ENCODE results near the gene UVRAG.
"Not testable (repeated sequence)": the region's sequence is repeated elsewhere in the genome, so short reads cannot be mapped to it uniquely, and the experiment has no call there.

The UVRAG gene

GRCh38 chr11:75919525-75919924, 104.5 kb downstream of the UVRAG start:
- Histone ChIP-seq H3K4me3 (ENCODE audit: low read depth in 1 of 5, low read length in 5 of 5) (no peak overlapping the region), H3K27ac (ENCODE audit: low read depth, low read length) (peak overlapping the region; percentile 76), H3K27me3 (ENCODE audit: control insufficient read depth in 5 of 5, insufficient read depth in 4 of 5, low read length in 5 of 5) (no peaks in the 10 kb centered on the region), H3K9ac (ENCODE audit: low read length in 5 of 5) (peak overlapping the region in 2 of 5 donors; percentile 60 to 66), H3K36me3 (ENCODE audit: control insufficient read depth in 5 of 5, insufficient read depth in 5 of 5, low read length in 5 of 5) (peaks cover 0 to 13% (median 0%) of the 10 kb centered on the region in 5 donors), H3K9me3 (ENCODE audit: control insufficient read depth in 5 of 5, low read length in 5 of 5) (no peaks in the 10 kb centered on the region), H3K4me1 (ENCODE audit: control insufficient read depth in 5 of 5, insufficient read depth in 5 of 5, low read length in 5 of 5) (peaks cover 5 to 32% (median 30%) of the 10 kb centered on the region in 5 donors)

DNA sequence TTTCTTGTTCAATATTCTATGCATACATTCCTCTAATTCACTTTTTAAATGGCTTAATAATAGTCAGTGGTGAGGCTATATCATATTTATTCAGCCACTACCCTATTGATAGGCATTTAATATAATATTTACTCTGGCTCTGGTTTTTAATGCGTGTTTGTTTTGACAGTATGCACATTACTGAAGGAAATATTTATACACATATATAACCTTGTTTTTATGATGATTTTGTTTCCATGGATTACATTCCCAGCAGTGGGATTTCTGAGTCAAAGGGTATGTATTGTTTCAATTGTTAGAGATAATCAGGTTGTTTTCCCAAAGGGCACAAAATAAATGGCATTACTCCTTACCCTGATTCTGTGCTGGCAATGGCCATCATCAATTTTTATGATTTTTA, 105.8 kb downstream of the UVRAG start:
- Histone ChIP-seq H3K4me1 (ENCODE audit: control insufficient read depth in 5 of 5, insufficient read depth in 5 of 5, low read length in 5 of 5) (peaks cover 9 to 46% (median 41%) of the 10 kb centered on the region in 5 donors), H3K4me3 (ENCODE audit: low read depth in 1 of 5, low read length in 5 of 5) (no peak overlapping the region), H3K9ac (ENCODE audit: low read length in 5 of 5) (no peak overlapping the region), H3K9me3 (ENCODE audit: control insufficient read depth in 5 of 5, low read length in 5 of 5) (no peaks in the 10 kb centered on the region), H3K27me3 (ENCODE audit: control insufficient read depth in 5 of 5, insufficient read depth in 4 of 5, low read length in 5 of 5) (no peaks in the 10 kb centered on the region), H3K27ac (ENCODE audit: low read depth, low read length) (peak overlapping the region; percentile 78), H3K36me3 (ENCODE audit: control insufficient read depth in 5 of 5, insufficient read depth in 5 of 5, low read length in 5 of 5) (peaks cover 0 to 13% (median 0%) of the 10 kb centered on the region in 5 donors)

- no peaks in the 10 kb centered on the region for H3K9me3 ChIP-seq (ENCODE audit: control insufficient read depth in 5 of 5, low read length in 5 of 5)
- H3K9ac ChIP-seq (ENCODE audit: low read length in 5 of 5): no peak overlapping the region
- no peak overlapping the region for H3K4me3 ChIP-seq (ENCODE audit: low read depth in 1 of 5, low read length in 5 of 5)
- peaks cover 9 to 53% (median 41%) of the 10 kb centered on the region in 5 donors for H3K4me1 ChIP-seq (ENCODE audit: control insufficient read depth in 5 of 5, insufficient read depth in 5 of 5, low read length in 5 of 5)
- peak overlapping the region; percentile 13 for H3K27ac ChIP-seq (ENCODE audit: low read depth, low read length)
- no peaks in the 10 kb centered on the region for H3K27me3 ChIP-seq (ENCODE audit: control insufficient read depth in 5 of 5, insufficient read depth in 4 of 5, low read length in 5 of 5)
- peaks cover 0 to 7% (median 0%) of the 10 kb centered on the region in 5 donors for H3K36me3 ChIP-seq (ENCODE audit: control insufficient read depth in 5 of 5, insufficient read depth in 5 of 5, low read length in 5 of 5)
Observed at GRCh38 chr11:75921808-75922207, 106.8 kb downstream of the UVRAG start.

GRCh38 chr11:75924966-75925784, 110.2 kb downstream of the UVRAG start:
- Histone ChIP-seq H3K4me1 (ENCODE audit: control insufficient read depth in 5 of 5, insufficient read depth in 5 of 5, low read length in 5 of 5) (peaks cover 4 to 34% (median 28%) of the 10 kb centered on the region in 5 donors), H3K27ac (ENCODE audit: low read depth, low read length) (peak overlapping the region; percentile 45), H3K4me3 (ENCODE audit: low read depth in 1 of 5, low read length in 5 of 5) (peak overlapping the region in 1 of 5 donors; percentile 25)

DNA sequence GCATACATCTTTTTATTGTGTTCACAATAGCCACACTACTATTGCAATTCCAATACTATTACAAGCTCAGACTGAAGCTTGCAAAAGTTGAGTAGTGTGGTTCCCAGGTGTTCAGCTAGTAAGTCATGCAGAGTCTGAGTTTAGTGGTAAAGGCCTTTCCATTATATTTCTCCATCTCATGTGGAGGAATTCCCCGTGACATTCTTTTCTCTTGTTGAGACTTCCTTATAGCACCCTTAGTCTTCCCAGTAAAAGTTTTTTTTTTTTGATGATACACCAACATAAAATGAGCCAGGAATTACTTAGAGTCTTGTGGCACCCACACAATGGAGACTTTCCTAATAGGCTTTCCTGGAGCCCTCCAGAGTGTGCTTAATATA, 110.8 kb downstream of the UVRAG start:
- Histone ChIP-seq H3K4me3 (ENCODE audit: low read depth in 1 of 5, low read length in 5 of 5) (peak overlapping the region in 1 of 5 donors; percentile 25), H3K27ac (ENCODE audit: low read depth, low read length) (peak overlapping the region; percentile 45), H3K27me3 (ENCODE audit: control insufficient read depth in 5 of 5, insufficient read depth in 4 of 5, low read length in 5 of 5) (no peaks in the 10 kb centered on the region), H3K9ac (ENCODE audit: low read length in 5 of 5) (no peak overlapping the region), H3K4me1 (ENCODE audit: control insufficient read depth in 5 of 5, insufficient read depth in 5 of 5, low read length in 5 of 5) (peaks cover 4 to 28% (median 22%) of the 10 kb centered on the region in 5 donors), H3K36me3 (ENCODE audit: control insufficient read depth in 5 of 5, insufficient read depth in 5 of 5, low read length in 5 of 5) (no peaks in the 10 kb centered on the region), H3K9me3 (ENCODE audit: control insufficient read depth in 5 of 5, low read length in 5 of 5) (no peaks in the 10 kb centered on the region)

More at GRCh38 chr11:75924966-75925784, 110.2 kb downstream of the UVRAG start:
- Histone ChIP-seq H3K9me3 (ENCODE audit: control insufficient read depth in 5 of 5, low read length in 5 of 5) (no peaks in the 10 kb centered on the region), H3K36me3 (ENCODE audit: control insufficient read depth in 5 of 5, insufficient read depth in 5 of 5, low read length in 5 of 5) (no peaks in the 10 kb centered on the region), H3K27me3 (ENCODE audit: control insufficient read depth in 5 of 5, insufficient read depth in 4 of 5, low read length in 5 of 5) (no peaks in the 10 kb centered on the region), H3K9ac (ENCODE audit: low read length in 5 of 5) (peak overlapping the region in 1 of 5 donors; percentile 0)

GRCh38 chr11:75929706-75930105, 114.7 kb downstream of the UVRAG start:
- Histone ChIP-seq H3K27me3 (ENCODE audit: control insufficient read depth in 5 of 5, insufficient read depth in 4 of 5, low read length in 5 of 5) (no peaks in the 10 kb centered on the region), H3K4me3 (ENCODE audit: low read depth in 1 of 5, low read length in 5 of 5) (no peak overlapping the region), H3K27ac (ENCODE audit: low read depth, low read length) (no peak overlapping the region), H3K9me3 (ENCODE audit: control insufficient read depth in 5 of 5, low read length in 5 of 5) (no peaks in the 10 kb centered on the region), H3K9ac (ENCODE audit: low read length in 5 of 5) (no peak overlapping the region), H3K36me3 (ENCODE audit: control insufficient read depth in 5 of 5, insufficient read depth in 5 of 5, low read length in 5 of 5) (no peaks in the 10 kb centered on the region), H3K4me1 (ENCODE audit: control insufficient read depth in 5 of 5, insufficient read depth in 5 of 5, low read length in 5 of 5) (peaks cover 4 to 19% (median 14%) of the 10 kb centered on the region in 5 donors)

GRCh38 chr11:75930534-75930933, 115.5 kb downstream of the UVRAG start:
- peaks cover 2 to 10% (median 6%) of the 10 kb centered on the region in 5 donors for H3K4me1 ChIP-seq (ENCODE audit: control insufficient read depth in 5 of 5, insufficient read depth in 5 of 5, low read length in 5 of 5)
- no peaks in the 10 kb centered on the region for H3K27me3 ChIP-seq (ENCODE audit: control insufficient read depth in 5 of 5, insufficient read depth in 4 of 5, low read length in 5 of 5)
- no peak overlapping the region for H3K4me3 ChIP-seq (ENCODE audit: low read depth in 1 of 5, low read length in 5 of 5)
- H3K9ac ChIP-seq (ENCODE audit: low read length in 5 of 5): no peak overlapping the region
- H3K36me3 ChIP-seq (ENCODE audit: control insufficient read depth in 5 of 5, insufficient read depth in 5 of 5, low read length in 5 of 5): no peaks in the 10 kb centered on the region
- H3K9me3 ChIP-seq (ENCODE audit: control insufficient read depth in 5 of 5, low read length in 5 of 5): no peaks in the 10 kb centered on the region
- no peak overlapping the region for H3K27ac ChIP-seq (ENCODE audit: low read depth, low read length)

- no peak overlapping the region for H3K9ac ChIP-seq (ENCODE audit: low read length in 5 of 5)
- no peaks in the 10 kb centered on the region for H3K9me3 ChIP-seq (ENCODE audit: control insufficient read depth in 5 of 5, low read length in 5 of 5)
- no peaks in the 10 kb centered on the region for H3K27me3 ChIP-seq (ENCODE audit: control insufficient read depth in 5 of 5, insufficient read depth in 4 of 5, low read length in 5 of 5)
- H3K4me3 ChIP-seq (ENCODE audit: low read depth in 1 of 5, low read length in 5 of 5): no peak overlapping the region
- no peaks in the 10 kb centered on the region for H3K36me3 ChIP-seq (ENCODE audit: control insufficient read depth in 5 of 5, insufficient read depth in 5 of 5, low read length in 5 of 5)
- H3K4me1 ChIP-seq (ENCODE audit: control insufficient read depth in 5 of 5, insufficient read depth in 5 of 5, low read length in 5 of 5): peaks cover 0 to 5% (median under 1%) of the 10 kb centered on the region in 5 donors
- H3K27ac ChIP-seq (ENCODE audit: low read depth, low read length): no peak overlapping the region
Observed at GRCh38 chr11:75931124-75931523, 116.1 kb downstream of the UVRAG start.

DNA sequence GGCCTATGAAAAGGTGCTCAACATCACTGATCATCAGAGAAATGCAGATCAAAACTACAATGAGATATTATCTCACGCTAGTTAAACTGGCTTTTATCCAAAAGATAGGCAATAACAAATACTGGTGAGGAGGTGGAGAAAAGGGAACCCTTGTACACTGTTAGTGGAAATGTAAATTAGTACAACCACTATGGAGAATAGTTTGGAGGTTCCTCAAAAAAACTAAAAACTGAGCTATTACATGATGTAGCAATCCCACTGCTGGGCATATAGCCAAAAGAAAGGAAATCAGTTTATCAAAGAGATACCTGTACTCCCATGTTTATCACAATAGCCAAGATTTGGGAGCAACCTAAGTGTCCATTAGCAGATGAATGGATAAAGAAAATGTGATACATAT, 118.7 kb downstream of the UVRAG start:
- H3K36me3 ChIP-seq (ENCODE audit: control insufficient read depth in 5 of 5, insufficient read depth in 5 of 5, low read length in 5 of 5); H3K27ac ChIP-seq (ENCODE audit: low read depth, low read length); H3K9ac ChIP-seq (ENCODE audit: low read length in 5 of 5); H3K27me3 ChIP-seq (ENCODE audit: control insufficient read depth in 5 of 5, insufficient read depth in 4 of 5, low read length in 5 of 5); H3K9me3 ChIP-seq (ENCODE audit: control insufficient read depth in 5 of 5, low read length in 5 of 5); H3K4me3 ChIP-seq (ENCODE audit: low read depth in 1 of 5, low read length in 5 of 5): not testable (repeated sequence)
- peaks cover 0 to 10% (median 8%) of the 10 kb centered on the region in 5 donors for H3K4me1 ChIP-seq (ENCODE audit: control insufficient read depth in 5 of 5, insufficient read depth in 5 of 5, low read length in 5 of 5)

DNA sequence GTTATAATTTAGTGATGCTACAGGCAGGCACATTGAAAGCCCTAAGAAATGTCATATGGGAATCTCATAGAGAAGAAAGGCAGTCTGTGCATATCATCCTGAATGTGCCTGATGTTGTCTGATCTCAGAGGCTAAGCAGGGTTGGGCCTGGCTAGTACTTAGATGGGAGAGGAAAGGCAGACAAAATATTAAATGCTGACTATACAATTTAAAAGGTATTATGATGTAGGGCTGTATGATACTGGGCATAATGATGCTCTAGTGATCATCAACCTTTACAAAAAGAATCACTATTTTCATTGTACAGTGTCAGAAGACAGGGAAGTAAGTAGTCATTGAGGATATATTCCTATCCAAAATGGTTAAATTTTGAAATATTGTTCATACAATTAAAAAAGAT, 119.8 kb downstream of the UVRAG start:
- Histone ChIP-seq H3K9ac (ENCODE audit: low read length in 5 of 5) (no peak overlapping the region), H3K4me3 (ENCODE audit: low read depth in 1 of 5, low read length in 5 of 5) (no peak overlapping the region), H3K27ac (ENCODE audit: low read depth, low read length) (no peak overlapping the region), H3K36me3 (ENCODE audit: control insufficient read depth in 5 of 5, insufficient read depth in 5 of 5, low read length in 5 of 5) (no peaks in the 10 kb centered on the region), H3K4me1 (ENCODE audit: control insufficient read depth in 5 of 5, insufficient read depth in 5 of 5, low read length in 5 of 5) (peaks cover 0 to 21% (median 18%) of the 10 kb centered on the region in 5 donors), H3K27me3 (ENCODE audit: control insufficient read depth in 5 of 5, insufficient read depth in 4 of 5, low read length in 5 of 5) (no peaks in the 10 kb centered on the region), H3K9me3 (ENCODE audit: control insufficient read depth in 5 of 5, low read length in 5 of 5) (no peaks in the 10 kb centered on the region)
